T follicular helper cell (primary cell): ENCODE measurements around the gene PRF1.
A peak's percentile ranks its signal among the peaks of the same experiment; 100 is the strongest.
"Not testable (repeated sequence)": the region's sequence is repeated elsewhere in the genome, so short reads cannot be mapped to it uniquely, and the experiment has no call there.

Experiments used
- DNase-seq: peaks from one replicate; pipeline ENCODE4 v3.0.0-alpha.2; 2020; ENCODE audit warnings: low read depth
- total RNA-seq, 2 experiments: gene quantifications; one replicate each; lab custom pipeline; 2026; lab: John Stamatoyannopoulos, UW

Gene PRF1
- total RNA-seq, result 13.0 to 17.4 reads per million in 2 experiments

GRCh38 chr10:70602665-70603448, at the start of gene PRF1:
Gene PRF1, minus strand, starts transcription at chr10:70602741. Its CDS starts 1,839 bp downstream, at chr10:70600902.
- peak; percentile 43 for DNase-seq

DNA sequence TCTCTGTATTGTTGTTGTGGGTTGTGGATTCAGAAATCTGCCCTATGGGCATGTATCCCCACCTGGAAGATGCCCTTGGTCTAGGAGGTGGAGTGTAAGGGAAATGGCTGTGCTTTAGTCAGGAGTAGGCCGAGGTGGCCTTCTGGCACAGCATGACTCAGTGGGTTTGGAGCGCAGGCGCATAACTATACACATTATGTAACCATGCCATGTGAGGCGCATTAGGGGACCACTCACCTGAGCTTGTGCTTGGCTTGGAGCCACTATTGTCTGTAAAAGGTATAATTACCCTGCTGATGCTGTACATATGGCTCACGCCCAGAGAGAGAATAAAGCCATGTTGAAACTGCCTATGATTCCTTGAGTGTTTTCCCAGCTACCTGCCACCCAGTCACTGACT, 49.1 kb upstream of the PRF1 start:
- no peak for DNase-seq

- DNase-seq, result no peak
Measured at GRCh38 chr10:70650718-70651117, 48.2 kb upstream of the PRF1 start.

GRCh38 chr10:70650104-70650503, 47.6 kb upstream of the PRF1 start:
- DNase-seq, result no peak

DNA sequence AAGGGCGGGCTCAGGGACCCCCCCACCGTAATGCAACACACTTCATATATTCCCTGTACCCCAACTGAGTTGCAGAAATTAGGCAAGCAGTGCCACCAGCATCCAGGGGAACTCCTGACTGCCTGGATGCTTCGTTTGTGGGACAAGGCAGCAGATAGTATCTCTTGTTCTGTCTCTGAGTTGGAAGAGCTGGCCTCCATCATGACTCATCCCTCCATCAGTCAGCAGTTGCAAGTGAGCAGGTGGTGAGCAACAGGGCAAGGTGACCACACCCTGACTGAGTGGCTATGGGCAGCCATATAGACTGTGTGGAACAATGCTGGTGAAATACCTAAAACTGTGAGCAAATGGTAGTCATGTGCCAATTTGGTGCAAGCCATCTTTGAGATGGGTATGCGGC, 47.0 kb upstream of the PRF1 start:
- DNase-seq, result no peak

DNA sequence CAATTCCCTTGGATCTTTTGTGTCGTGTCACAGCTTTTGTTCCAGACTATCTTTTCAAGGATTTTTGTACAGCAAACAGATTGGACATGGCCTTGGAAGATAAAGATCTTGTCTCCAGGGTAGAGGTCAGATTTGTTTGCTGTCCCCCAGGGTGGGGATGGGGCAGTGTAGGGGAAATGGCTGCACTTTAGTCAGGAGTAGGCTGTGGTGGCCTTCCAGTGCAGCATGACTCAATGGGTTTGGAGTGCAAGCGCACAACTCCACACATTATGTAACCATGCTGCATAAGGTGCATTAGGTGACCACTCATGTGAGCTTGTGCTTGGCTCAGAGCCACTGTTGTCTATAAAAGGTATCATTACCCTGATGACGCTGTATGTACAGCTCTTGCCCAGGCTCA, 45.9 kb upstream of the PRF1 start:
- no peak for DNase-seq

GRCh38 chr10:70647086-70647485, 44.5 kb upstream of the PRF1 start:
- no peak for DNase-seq

- not testable (repeated sequence) for DNase-seq
Measured at GRCh38 chr10:70644959-70645358, 42.4 kb upstream of the PRF1 start.

- not testable (repeated sequence) for DNase-seq
Measured at GRCh38 chr10:70643272-70643671, 40.7 kb upstream of the PRF1 start.

- not testable (repeated sequence) for DNase-seq
Measured at GRCh38 chr10:70639640-70640383, 37.3 kb upstream of the PRF1 start.

DNA sequence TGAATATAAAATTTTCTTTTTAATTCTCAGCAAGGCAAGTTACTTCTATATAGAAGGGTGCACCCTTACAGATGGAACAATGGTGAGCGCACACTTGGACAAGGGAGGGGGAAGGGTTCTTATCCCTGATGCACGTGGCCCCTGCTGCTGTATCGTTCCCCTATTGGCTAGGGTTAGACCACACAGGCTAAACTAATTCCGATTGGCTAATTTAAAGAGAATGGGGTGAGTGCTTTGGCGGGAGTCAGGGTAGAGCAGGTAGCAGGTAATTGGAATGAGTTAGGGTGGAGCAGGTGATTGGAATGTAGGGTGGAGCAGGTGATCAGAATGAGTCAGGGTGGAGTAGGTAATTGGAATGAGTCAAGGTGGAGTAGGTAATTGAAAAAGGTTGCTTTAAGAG, 32.0 kb upstream of the PRF1 start:
- DNase-seq, result not testable (repeated sequence)

- DNase-seq, result no peak
Measured at GRCh38 chr10:70634011-70634410, 31.5 kb upstream of the PRF1 start.

GRCh38 chr10:70631735-70632134, 29.2 kb upstream of the PRF1 start:
- not testable (repeated sequence) for DNase-seq

DNA sequence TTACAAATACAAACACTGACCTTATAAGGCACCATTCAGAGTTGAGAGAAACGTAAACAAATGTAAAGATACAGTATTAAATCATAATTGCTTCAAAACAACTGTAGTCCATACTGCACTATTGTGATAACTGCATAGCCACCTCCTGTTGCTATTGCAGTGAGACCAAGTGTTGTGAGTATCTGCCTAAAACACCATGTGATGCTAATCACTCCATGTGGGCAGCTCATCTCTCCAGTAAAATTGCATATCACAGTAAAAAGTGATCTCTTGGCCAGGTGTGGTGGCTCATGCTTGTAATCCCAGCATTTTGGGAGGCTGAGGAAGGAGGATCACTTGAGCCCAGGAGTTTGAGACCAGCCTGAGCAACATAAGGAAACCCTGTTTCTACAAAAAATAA, 26.8 kb upstream of the PRF1 start:
- no peak for DNase-seq

- no peak for DNase-seq
Measured at GRCh38 chr10:70626056-70626455, 23.5 kb upstream of the PRF1 start.

DNA sequence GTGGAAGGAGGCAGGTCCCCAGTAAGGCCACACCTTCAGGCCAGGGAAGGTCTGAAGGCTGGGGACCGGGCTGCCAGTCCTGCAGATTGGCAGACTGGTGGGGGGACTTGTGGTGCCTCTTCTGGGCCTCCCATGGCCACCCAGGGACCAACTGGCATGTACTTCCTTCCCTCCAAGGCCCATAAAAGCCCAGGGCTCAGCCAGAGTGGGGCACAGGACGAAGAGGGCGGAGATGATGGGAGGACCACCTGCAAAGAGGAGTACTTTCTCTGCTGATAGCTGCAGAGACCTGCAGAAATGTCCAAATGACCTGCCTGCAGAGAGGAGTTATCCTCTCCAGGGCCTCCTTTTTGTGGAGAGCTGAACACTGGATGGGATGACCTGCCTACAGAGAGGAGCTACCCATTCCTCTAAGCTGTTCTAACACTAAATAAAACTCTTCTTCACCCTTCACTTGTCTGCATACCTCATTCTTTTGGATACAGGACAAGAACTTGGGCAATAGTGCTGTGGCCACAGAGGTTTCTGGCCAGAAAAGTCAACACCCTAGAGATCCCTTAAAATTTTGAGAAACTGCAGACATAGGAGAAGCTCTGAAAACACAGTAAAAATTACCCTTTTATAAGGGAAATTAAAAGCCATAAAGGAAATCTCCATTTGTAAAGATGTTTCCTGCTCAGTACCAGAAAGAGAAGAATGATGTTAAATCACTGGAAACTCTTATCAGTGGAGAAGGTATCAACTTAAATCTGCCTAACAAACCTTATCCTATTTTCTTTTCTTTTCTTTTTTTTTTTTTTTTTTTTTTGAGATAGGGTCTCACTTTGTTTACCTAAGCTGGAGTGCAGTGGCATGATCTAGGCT, 20.7 kb upstream of the PRF1 start:
- DNase-seq, result no peak

DNA sequence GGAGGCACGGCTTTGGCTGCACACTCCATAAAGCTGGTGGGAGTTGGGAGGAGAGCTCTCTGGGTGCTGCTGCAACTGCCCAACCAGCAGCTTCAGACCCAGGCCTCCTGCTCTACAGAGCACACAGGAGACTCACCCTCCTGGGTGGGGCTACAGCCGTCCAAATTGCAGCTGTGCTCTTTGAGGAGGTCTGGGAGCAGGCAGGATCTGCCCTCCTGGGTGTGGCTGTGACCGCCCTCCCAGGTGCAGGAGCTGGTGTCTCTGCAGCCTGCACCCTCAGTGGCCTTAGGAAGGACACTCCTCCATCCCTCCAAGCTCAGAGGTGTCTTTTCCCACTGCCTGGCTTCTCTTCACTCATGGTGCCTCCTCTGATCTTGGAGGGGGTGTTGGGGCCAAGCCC, 20.0 kb upstream of the PRF1 start:
- DNase-seq, result no peak

DNA sequence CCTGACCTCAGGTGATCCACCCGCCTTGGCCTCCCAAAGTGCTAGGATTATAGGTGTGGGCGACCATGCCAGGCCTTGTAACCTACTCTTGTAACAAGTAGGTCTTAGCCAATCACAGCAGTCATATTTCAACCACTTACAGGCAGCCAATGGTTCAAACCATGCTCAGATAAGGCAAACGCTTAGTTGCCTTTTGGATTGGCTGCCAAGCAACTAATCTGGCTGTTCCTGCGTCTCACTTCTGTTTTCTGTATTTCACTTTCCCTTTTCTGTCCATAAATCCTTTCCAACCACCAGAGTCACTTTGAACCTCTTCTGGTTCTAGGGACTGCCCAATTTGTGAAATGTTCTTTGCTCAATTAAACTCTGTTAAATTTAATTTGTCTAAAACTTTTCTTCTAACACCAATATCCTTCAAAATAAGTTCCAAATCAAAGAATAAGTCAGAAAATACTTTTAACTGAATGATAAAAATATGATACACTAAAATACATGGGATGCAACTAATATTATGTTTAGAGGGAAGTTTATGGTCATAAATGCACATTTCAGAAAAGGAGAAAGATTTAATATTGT, 19.1 kb upstream of the PRF1 start:
- no peak for DNase-seq

- no peak for DNase-seq
Measured at GRCh38 chr10:70620020-70620289, 17.4 kb upstream of the PRF1 start.

DNA sequence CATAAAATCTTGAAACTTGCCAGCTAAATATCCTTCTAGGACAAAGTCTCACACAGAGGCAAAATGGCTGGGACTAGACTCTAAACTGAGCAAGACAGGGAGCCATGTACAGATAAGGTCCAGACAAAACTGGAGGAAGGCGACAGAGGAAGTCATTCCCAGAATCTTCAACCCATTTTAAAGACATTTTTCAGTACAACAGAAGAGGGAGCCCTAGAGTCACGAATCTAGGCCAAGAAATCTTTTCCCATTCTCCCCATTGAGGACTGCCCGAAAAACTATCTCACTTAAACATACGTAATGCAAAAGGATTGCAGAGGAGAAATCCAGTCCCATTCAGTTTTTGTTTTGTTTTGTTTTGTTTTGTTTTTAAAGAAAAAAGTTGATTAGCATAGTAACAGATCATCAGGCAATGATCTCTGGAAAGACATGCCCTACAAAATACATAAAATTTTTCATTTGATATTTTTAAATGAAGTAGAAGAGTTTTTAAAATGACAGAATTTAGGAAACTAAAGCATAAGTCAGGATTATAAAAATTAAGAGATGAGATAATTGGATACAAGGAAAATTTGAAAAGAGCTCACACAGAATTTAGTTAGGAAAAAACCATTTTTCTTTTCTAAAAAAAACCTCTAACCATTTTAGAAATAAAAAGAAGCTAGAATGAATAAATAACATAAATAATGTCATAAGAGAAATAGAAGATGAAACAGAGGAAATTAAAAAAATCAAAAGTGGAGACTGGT, 16.9 kb upstream of the PRF1 start:
- no peak for DNase-seq

DNA sequence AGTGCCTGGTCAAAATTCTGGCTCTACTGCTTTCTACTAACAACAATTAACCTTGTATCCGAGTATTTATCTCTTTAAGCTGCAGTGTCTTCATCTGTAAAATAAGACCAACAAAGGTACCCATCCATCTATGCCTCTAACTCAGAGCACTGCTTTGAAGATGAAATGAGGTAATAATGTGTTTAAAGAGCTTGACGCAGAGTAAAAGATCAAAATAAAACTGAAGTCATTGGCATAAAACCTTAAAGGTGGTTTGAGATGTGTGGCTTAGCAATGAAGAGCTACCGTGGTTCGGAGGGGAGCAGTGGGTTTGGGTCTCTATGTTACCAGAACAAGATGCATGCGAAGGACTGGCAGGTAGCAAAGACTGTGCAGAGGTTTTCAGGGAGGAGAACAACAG, 16.1 kb upstream of the PRF1 start:
- DNase-seq, result no peak
